Common myeloid progenitor, CD34-positive (primary cell): ENCODE results near the gene DIDO1.

Experiments
- CTCF ChIA-PET: fragments of 350-600 bp; sonication (Branson Sonifier 250); formaldehyde crosslinking; loops from one replicate; lab custom pipeline; 2021; ENCODE audit warnings: antibody characterized with exemption; lab: Charles Lee
- POLR2A ChIA-PET: fragments of 350-600 bp; sonication (Branson Sonifier 250); formaldehyde crosslinking; loops from one replicate; lab custom pipeline; 2021; ENCODE audit warnings: antibody characterized with exemption; lab: Charles Lee
- DNase-seq, 3 donors: peaks; one replicate each; pipeline versions ENCODE4 v3.0.0 to v3.0.0-alpha.2; 2013
- H3K27ac ChIP-seq, 2 experiments: 1 replicate in 1 of 2; 2 replicates in 1 of 2; pipeline ENCODE4 v1.7.0; 2013; ENCODE audit warnings: inconsistent platforms in 2 of 2, low read length in 2 of 2, mild to moderate bottlenecking in 2 of 2, low read depth in 1 of 2, moderate library complexity in 1 of 2; ENCODE audit not compliant: severe bottlenecking in 2 of 2, insufficient read depth in 1 of 2, poor library complexity in 1 of 2
- H3K27me3 ChIP-seq, 5 experiments: replicated peaks in 2 of 5; 1 replicate in 3 of 5; 2 replicates in 2 of 5; pipeline versions ENCODE4 v1.6.1 to v1.7.0; 2013; ENCODE audit warnings: low read length in 4 of 5, mild to moderate bottlenecking in 2 of 5, moderate library complexity in 2 of 5, inconsistent platforms in 1 of 5; ENCODE audit not compliant: insufficient read depth in 5 of 5, control insufficient read depth in 4 of 5
- H3K36me3 ChIP-seq, 4 experiments: 1 replicate in 2 of 4; 2 replicates in 2 of 4; pipeline versions ENCODE4 v1.6.1 to v1.7.0; 2013; ENCODE audit warnings: low read length in 3 of 4, control low read depth in 1 of 4, mild to moderate bottlenecking in 1 of 4; ENCODE audit not compliant: control insufficient read depth in 4 of 4, insufficient read depth in 4 of 4
- H3K4me1 ChIP-seq, 4 experiments: 1 replicate in 3 of 4; 2 replicates in 1 of 4; pipeline versions ENCODE4 v1.6.1 to v1.7.1; 2013; ENCODE audit warnings: low read length in 3 of 4, mild to moderate bottlenecking in 3 of 4, control low read depth in 1 of 4, inconsistent platforms in 1 of 4, moderate library complexity in 1 of 4; ENCODE audit not compliant: control insufficient read depth in 4 of 4, insufficient read depth in 4 of 4; ENCODE audit errors: control extremely low read depth in 1 of 4
- H3K4me3 ChIP-seq, 7 experiments: 1 replicate in 4 of 7; 2 replicates in 3 of 7; pipeline versions ENCODE4 v1.5.1 to v1.7.0; 2013; ENCODE audit warnings: mild to moderate bottlenecking in 7 of 7, low read length in 6 of 7, moderate library complexity in 6 of 7, inconsistent platforms in 2 of 7, low read depth in 2 of 7, control low read depth in 1 of 7; ENCODE audit not compliant: insufficient read depth in 4 of 7, control insufficient read depth in 1 of 7; ENCODE audit errors: extremely low read depth in 1 of 7
- H3K9me3 ChIP-seq, 5 experiments: 1 replicate in 4 of 5; 2 replicates in 1 of 5; pipeline versions ENCODE4 v1.6.1 to v1.7.1; 2013; ENCODE audit warnings: low read length in 4 of 5, mild to moderate bottlenecking in 2 of 5, inconsistent platforms in 1 of 5, low read depth in 1 of 5, moderate library complexity in 1 of 5; ENCODE audit not compliant: control insufficient read depth in 4 of 5, insufficient read depth in 2 of 5; ENCODE audit errors: control extremely low read depth in 1 of 5
- WGBS: methylation state at CpG from one replicate; pipeline ENCODE4 v1.1.5; 2013; ENCODE audit not compliant: insufficient coverage; 5-methylcytosine and 5-hydroxymethylcytosine counted together

The DIDO1 gene

GRCh38 chr20:62958388-62959100, 32.2 kb upstream of the DIDO1 start:
- H3K9me3 ChIP-seq, result no peaks in the 10 kb centered on the region
- H3K36me3 ChIP-seq, result peaks cover 0 to 71% (median 35%) of the 10 kb centered on the region in 4 experiments
- peaks cover 0 to 71% (median 67%) of the 10 kb centered on the region in 4 experiments for H3K4me1 ChIP-seq
- H3K27me3 ChIP-seq, result no peaks in the 10 kb centered on the region
- 83% methylated on average over 4 of the region's 10 CpGs for WGBS
- peak overlapping the region in 1 of 2 experiments; percentile 40 for H3K27ac ChIP-seq
- ChIA-PET POLR2A (interaction anchor here (0.9 to 1.7 kb wide), 3 partner anchors 20 to 58 kb away, joined by 3 to 5 read pairs (median 3); partner anchors contain the start of gene GID8), CTCF (interaction anchor here (0.7 to 2.1 kb wide), 12 partner anchors 21 to 68 kb away, joined by 3 to 15 read pairs (median 4); no protein-coding TSS in a partner anchor)
- DNase-seq, result no peak
- peak overlapping the region in 1 of 7 experiments; percentile 4 for H3K4me3 ChIP-seq

GRCh38 chr20:62957136-62958117, 31.1 kb upstream of the DIDO1 start:
- CTCF ChIA-PET, result interaction anchor here (0.8 to 1.3 kb wide), 3 partner anchors 23 to 27 kb away, joined by 3 read pairs; no protein-coding TSS in a partner anchor
- peaks cover 0 to 60% (median 26%) of the 10 kb centered on the region in 4 experiments for H3K36me3 ChIP-seq

GRCh38 chr20:62956387-62957135, 30.3 kb upstream of the DIDO1 start:
- H3K4me1 ChIP-seq, result peaks cover 2 to 89% (median 83%) of the 10 kb centered on the region in 4 experiments
- no peaks in the 10 kb centered on the region for H3K27me3 ChIP-seq
- POLR2A ChIA-PET, result no interaction called here
- peaks cover 0 to 51% (median 21%) of the 10 kb centered on the region in 4 experiments for H3K36me3 ChIP-seq
- H3K9me3 ChIP-seq, result no peaks in the 10 kb centered on the region
- DNase-seq, result no peak
- 95% methylated on average over 22 of the region's 25 CpGs for WGBS
- CTCF ChIA-PET, result interaction anchor here (0.8 to 1.4 kb wide), 4 partner anchors 16 to 42 kb away, joined by 3 to 4 read pairs (median 3); no protein-coding TSS in a partner anchor
- no peak overlapping the region for H3K4me3 ChIP-seq
- H3K27ac ChIP-seq, result no peak overlapping the region

More at GRCh38 chr20:62957136-62958117, 31.1 kb upstream of the DIDO1 start:
- 94% methylated on average over 34 of the region's 36 CpGs for WGBS
- no peaks in the 10 kb centered on the region for H3K27me3 ChIP-seq
- DNase-seq, result no peak
- H3K9me3 ChIP-seq, result no peaks in the 10 kb centered on the region
- H3K27ac ChIP-seq, result no peak overlapping the region
- peaks cover 0 to 81% (median 75%) of the 10 kb centered on the region in 4 experiments for H3K4me1 ChIP-seq
- H3K4me3 ChIP-seq, result no peak overlapping the region
- POLR2A ChIA-PET, result no interaction called here

GRCh38 chr20:62955519-62956386, 29.4 kb upstream of the DIDO1 start:
- peaks cover 2 to 94% (median 86%) of the 10 kb centered on the region in 4 experiments for H3K4me1 ChIP-seq

GRCh38 chr20:62953839-62954703, 27.8 kb upstream of the DIDO1 start:
- H3K4me1 ChIP-seq, result peaks cover 2 to 77% (median 71%) of the 10 kb centered on the region in 4 experiments
- peak overlapping the region; percentile 76 to 83 for H3K27ac ChIP-seq
- ChIA-PET CTCF (interaction anchor here (1.1 to 2.5 kb wide), 12 partner anchors 10 to 60 kb away, joined by 3 to 12 read pairs (median 8); partner anchors contain the start of genes DIDO1 and GID8), POLR2A (interaction anchor here (1.0 to 1.6 kb wide), 3 partner anchors 10 to 47 kb away, joined by 6 to 7 read pairs (median 6); partner anchors contain the start of gene GID8)
- H3K9me3 ChIP-seq, result peaks cover 0 to 6% (median 2%) of the 10 kb centered on the region in 5 experiments
- under 1% methylated on average over 28 of the region's 32 CpGs for WGBS
- peak; percentile 93 to 99 (median 98) for DNase-seq
- H3K36me3 ChIP-seq, result peaks cover 2 to 51% (median 29%) of the 10 kb centered on the region in 4 experiments
- H3K4me3 ChIP-seq, result peak overlapping the region; percentile 11 to 90 (median 67)
- H3K27me3 ChIP-seq, result no peaks in the 10 kb centered on the region

More at GRCh38 chr20:62955519-62956386, 29.4 kb upstream of the DIDO1 start:
- Histone ChIP-seq H3K36me3 (peaks cover 0 to 51% (median 21%) of the 10 kb centered on the region in 4 experiments), H3K9me3 (no peaks in the 10 kb centered on the region), H3K27ac (peak overlapping the region in 1 of 2 experiments; percentile 22), H3K4me3 (peak overlapping the region in 2 of 7 experiments; percentile 1 to 27), H3K27me3 (no peaks in the 10 kb centered on the region)
- ChIA-PET POLR2A (no interaction called here), CTCF (interaction anchor here (0.7 to 2.3 kb wide), 8 partner anchors 12 to 41 kb away, joined by 3 to 12 read pairs (median 4); partner anchors contain the start of genes DIDO1 and GID8)
- WGBS, result 83% methylated on average over 23 of the region's 23 CpGs
- DNase-seq, result no peak
